HG03469 (cell line): ENCODE data around the gene TBX10.
"Not testable (repeated sequence)": the region's sequence is repeated elsewhere in the genome, so short reads cannot be mapped to it uniquely, and the experiment has no call there.

Experiments
- ATAC-seq: cut with Tn5 transposase; IDR thresholded peaks from one replicate; pipeline ENCODE4 v1.9.1; 2021; ENCODE audit warnings: mild to moderate bottlenecking, moderate library complexity, moderate number of reproducible peaks; ENCODE audit not compliant: unreplicated experiment

The TBX10 gene

DNA sequence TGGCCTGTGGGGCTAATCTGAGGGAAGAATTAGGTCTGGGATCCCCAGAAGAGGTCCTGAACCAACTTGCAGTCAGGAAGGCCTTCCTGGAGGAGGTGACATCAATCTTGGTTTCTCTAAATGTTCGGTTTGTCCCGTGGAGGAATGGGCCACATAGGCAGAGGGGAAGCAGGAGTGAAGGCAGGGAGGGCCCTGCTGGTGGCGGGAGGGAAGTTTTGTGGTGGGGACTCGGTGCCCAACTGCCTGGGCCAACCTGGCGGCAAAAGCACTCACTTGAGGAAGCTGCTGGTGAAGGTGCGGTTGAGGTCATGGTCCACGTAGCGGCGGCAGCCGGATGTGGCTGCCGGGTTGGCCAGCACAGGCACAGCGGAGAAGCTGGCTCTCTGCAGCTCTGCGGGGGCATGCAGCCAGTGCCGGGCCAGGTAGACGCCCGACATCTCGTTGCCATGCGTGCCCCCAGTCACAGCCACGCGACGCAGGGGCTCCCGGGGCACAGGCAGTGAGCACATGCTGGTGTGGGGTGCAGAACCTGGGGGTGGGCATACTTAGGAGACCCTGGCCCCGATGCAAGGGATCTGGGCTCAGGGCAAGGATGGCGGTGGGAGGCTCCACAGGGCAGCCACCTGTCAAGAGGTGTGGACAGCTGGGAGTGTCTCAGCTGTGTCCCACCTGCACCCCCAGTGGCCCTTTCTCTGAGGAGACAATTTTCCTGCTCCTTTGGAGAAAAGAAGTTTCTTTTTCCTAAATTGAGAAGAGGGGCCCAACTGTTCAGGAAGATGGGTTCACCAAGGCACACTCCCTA, 7.2 kb upstream of the TBX10 start:
- ATAC-seq: no peak

- no peak for ATAC-seq
Measured at GRCh38 chr11:67645521-67646461, 6.2 kb upstream of the TBX10 start.

- ATAC-seq: no peak
Measured at GRCh38 chr11:67644472-67645418, 5.2 kb upstream of the TBX10 start.

DNA sequence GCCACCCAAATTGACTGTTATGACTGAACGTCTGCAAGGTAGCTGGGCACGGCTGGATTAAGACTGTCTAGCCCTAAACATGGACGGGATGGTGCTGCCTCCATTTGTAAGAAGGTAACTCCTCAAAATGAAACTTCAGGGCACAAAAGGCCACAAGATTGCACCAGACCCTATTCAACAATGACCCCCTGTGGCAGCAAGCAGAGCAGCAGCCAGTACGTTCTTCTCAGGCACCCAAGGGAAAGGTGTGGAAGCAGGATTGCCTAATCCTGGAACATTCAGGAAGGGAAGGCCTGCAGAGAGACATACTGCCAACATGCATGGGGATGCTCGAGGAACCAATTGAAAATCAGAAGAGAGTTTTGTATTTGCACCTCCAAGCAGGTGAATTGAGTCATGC, 4.5 kb upstream of the TBX10 start:
- ATAC-seq: no peak

DNA sequence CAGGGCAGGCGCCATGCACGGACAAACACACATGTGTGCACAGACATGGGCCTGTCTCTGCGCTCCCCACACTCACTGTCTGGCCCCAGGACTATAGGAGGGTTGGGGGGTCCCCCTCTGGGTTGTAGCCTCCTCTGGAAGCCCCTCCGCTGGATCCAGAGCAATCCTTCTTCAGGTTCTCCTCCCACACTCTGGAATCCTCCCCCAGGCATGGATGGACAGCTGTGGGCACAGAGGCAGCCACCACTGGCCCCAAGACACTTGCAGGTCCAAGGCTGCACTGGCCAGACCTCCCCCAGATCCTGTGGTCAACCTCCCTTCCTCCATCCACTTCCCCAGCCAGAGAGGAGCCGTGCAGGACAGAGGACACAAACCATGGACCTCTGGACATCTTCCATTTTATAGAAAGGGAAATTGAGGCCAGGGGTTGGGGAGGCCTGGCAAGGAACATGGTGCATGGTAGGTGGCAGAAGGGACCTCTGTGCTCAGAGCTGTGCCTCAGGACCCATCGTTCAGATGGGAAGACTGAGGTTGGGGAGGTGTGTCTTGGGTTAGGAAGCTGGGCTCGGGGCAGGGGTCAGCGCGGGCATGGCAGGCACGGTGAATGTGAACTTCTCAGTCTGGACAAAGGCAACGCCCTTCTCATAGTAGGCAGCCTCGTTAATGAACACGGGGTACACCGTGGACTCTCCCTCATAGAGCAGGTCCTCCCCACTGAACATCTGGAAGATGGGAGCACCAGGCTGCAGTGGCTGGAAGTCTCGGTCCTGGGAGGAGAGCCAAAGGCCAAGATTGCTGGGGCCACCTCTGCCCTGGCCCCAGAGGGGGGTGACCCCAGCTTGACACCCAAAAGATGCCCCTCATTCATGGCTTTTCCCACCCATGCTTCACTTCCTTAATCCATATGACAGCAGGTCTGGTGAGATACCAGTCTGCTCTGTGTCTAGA, 2.9 kb upstream of the TBX10 start:
- no peak for ATAC-seq

DNA sequence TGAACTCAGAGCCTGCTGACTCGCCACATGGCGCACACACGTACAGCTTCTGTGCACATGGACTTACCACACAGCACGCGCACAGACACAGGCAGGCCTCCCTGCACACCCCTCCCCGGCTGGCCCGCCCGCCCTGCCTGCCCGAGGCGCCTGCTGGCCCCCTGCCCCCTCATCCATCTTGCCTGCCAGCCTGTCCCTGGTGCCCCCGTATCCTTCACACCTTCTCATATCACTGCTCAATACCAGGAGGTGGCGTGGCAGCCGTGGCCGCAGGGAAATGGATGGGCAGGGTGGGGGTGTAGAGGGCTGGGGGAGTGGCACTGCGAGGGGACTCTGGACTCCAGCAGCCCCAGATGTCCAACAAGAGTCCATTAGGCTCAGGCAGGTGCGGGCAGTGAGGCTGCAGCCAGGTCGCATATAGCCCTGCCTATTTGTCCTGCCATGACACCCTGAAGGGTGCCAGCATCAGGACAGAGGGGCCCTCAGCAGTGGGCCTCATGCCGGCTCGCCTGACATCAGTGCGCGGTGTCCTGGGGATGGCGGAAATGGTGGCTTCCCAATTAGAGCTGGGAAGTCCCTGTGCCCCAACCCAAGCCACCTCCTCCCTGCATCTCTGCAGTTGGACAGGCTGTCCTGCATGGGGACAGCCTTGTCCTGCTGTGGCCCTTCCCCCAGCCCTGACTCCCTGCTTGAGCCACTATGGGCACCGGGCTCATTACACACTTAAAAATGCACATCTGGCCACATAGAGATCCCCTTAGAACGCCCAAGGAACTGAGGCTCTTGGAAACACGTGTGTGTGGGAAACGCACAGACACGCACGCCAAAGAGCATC, 2.0 kb upstream of the TBX10 start:
- no peak for ATAC-seq

DNA sequence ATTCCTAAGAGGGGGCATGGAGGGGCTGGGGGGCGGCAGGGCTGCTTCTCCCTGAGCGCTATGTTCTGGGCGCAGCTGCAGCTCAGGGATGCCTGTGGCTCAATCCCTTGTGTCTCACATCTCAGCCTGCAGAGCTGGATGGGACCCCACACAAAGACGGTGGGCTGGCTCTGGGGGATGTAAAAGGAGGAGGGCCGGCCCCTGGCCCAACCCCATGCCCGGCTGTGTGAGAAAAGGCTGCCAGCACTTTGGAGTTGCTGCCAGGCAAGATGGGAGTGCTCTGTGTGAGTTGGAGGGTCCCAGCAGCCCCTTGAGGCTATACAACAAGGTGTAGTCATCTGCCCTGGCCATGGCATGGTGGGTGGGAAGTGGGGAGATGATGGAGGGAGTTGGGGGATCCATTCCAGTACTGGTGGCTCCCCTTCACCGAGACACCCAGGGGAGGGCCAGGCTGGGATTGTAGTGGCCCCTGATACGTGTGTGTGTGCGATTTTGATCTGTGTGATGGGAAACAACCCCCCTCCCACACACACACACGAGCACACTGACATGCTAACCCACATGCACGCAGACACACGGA, 1.3 kb upstream of the TBX10 start:
- ATAC-seq: no peak

GRCh38 chr11:67640021-67640757, 626 bp upstream of the TBX10 start:
- ATAC-seq: no peak

DNA sequence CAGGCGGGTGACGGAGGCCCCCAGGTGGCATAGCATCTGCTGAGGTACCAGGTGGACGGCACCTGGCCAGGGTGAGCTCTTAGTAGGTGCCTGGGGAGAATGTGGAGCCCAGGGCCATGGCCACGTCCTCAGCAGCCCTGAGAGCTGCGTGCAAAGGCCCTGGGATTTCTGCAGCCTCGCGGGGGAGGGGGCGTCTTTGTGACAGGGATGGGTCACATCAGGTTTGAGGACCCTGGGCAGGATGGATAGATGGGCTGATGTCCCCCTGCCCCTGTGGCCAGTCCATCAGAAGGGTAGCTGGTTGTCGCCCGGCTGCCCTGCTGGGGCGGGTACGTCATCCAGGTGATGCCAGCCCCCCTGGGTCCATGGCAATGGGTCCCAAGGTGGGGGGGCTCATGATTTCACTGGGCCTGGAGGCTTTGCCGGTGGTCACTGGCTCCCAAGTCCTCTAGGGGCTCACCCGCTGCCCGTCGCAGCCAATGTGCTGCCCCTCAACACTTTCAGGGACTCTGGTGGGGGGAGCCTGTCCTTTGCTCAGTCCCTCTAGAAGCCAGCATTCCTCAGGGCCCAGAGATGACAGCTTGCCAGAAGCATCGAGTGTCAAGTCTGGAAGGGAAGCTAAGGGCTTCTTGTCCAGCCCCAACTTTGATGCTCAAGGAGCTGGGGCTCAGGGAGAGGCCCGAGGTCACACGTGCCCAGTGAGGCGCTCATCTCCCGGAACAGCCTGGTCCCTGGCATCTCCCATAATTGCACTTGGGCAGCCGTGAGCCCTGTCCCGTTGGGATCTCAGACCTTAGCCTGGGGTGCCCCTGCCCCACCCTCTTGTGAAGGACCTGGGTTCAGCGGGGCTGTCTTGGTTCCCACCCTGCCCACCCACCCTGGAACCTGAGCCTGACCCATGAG, 777 bp downstream of the TBX10 start:
- no peak for ATAC-seq

GRCh38 chr11:67637441-67637840, 2.1 kb downstream of the TBX10 start:
- not testable (repeated sequence) for ATAC-seq

GRCh38 chr11:67636962-67637361, 2.6 kb downstream of the TBX10 start:
- no peak for ATAC-seq

GRCh38 chr11:67635231-67635521, 4.4 kb downstream of the TBX10 start:
- no peak for ATAC-seq

- no peak for ATAC-seq
Measured at GRCh38 chr11:67634366-67635230, 5.0 kb downstream of the TBX10 start.

DNA sequence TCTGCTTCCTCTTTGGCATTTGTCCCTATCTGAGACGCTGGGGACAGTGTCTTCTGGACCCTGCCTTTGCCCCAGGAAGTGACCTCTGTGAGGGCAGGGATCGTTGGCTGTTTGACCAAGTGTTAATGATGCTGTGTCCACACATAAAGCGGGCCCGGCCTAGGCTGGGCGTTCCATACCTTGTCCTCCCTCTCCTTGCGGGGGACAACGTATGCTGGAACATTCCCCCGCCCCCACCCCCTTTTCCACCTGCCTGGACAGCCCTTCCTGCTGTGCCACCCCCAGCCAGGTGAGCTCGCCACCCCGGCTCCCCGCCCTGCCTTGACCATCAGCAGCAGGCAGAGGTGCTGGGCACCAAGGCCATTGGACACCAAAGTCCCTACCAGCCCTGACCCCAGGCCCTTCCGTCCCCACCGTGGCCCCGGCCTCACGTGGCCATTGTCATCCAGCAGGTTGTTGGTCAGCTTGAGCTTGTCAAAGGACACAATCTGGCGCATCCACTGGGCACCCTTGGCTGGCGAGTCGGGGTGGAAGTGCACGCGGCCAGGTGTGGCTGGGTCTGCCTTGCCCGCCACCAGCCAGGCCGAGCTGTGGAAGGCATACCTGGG, 5.7 kb downstream of the TBX10 start:
- ATAC-seq: no peak

DNA sequence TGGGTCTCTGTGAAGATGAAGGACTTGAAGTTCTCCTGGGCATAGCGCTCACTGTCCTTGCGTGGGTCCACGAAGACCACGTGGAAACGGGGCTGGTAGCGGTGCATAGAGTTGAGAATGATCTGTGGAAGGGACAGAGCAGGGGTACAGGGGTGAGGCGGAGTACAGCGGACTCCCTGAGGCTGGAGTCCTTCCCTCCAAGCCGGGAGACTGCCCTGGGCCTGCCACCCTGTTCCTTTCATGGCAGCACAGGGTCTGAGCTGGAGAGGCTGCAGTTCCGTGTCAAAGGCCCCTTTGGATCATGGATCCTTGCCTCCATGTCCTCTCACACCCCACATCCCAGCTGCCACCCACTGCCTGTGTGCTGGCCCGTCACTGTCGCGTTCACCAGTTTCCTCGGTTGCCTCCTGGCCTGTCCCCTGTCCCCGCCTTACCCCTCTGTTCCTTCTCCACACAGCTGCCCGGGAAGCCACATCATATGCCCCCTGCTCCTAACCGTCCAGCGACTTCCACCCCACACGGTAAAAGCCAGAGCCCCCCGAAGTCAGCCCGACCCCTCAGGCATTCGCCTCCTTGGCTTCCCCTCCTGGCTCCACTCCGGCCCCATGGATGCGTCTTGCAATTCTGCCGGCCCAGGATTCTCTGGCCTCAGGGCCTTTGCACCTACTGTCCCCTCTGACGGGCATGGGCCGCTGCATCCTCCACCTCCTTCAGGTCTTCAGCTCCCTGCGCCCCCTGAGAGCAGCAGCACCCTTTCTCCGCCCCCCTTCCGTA, 6.4 kb downstream of the TBX10 start:
- ATAC-seq: no peak
